ENCODE results near the gene GALNT2.

Gene GALNT2

DNA sequence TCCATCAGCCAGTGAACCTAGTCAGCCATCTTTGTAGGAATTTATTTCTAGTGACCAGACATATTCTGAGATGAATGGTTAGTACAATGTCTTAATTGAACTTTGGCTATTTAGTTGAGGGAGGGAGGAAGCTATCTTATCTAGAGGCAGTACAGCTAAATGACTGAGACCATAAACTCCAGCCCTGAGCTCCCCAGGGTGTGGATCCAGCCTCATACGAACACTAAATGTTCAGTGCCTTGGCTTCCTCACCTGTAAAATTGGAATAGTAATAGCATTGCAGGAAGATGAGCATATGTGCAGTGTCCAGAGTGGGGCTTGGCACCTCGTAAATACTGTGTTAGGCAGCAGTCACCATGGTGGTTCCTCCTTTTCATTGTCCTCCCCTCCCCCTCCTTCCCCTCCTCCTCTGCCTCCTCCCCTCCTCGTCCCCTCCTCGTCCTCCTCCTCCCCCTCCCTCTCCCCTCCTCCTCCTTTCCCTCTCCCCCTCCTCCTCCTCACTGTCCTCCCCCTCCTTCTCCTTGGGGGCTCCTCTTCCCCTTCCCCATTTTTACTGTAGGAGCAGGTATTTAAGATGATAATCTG lies 108.2 kb downstream of the GALNT2 start:
- no peak overlapping the region for H3K9ac ChIP-seq (ENCODE audit: low read depth, low read length)
- no peaks in the 10 kb centered on the region for H3K9me3 ChIP-seq (ENCODE audit: insufficient read depth, low read depth, low read length)
- no peaks in the 10 kb centered on the region for H3K27me3 ChIP-seq (ENCODE audit: insufficient read depth, low read length)
- no peak overlapping the region for H3K27ac ChIP-seq (ENCODE audit: low read length)
- peaks cover 33% of the 10 kb centered on the region for H3K4me1 ChIP-seq (ENCODE audit: insufficient read depth, low read length)
- no peak overlapping the region for H3K4me3 ChIP-seq (ENCODE audit: low read length)
- peaks cover 7% of the 10 kb centered on the region; the same call in 1 of the 2 replicates for H3K36me3 ChIP-seq (ENCODE audit: insufficient read depth, low read depth, low read length)

GRCh38 chr1:230175839-230176238 lies 108.8 kb downstream of the GALNT2 start:
- Histone ChIP-seq H3K9ac (ENCODE audit: low read depth, low read length) (no peak overlapping the region; the same call in 1 of the 2 replicates), H3K36me3 (ENCODE audit: insufficient read depth, low read depth, low read length) (peaks cover 7% of the 10 kb centered on the region; the same call in 1 of the 2 replicates), H3K9me3 (ENCODE audit: insufficient read depth, low read depth, low read length) (no peaks in the 10 kb centered on the region), H3K27me3 (ENCODE audit: insufficient read depth, low read length) (no peaks in the 10 kb centered on the region), H3K27ac (ENCODE audit: low read length) (no peak overlapping the region), H3K4me3 (ENCODE audit: low read length) (no peak overlapping the region), H3K4me1 (ENCODE audit: insufficient read depth, low read length) (peaks cover 27% of the 10 kb centered on the region)

GRCh38 chr1:230176326-230176725 lies 109.3 kb downstream of the GALNT2 start:
- Histone ChIP-seq H3K9me3 (ENCODE audit: insufficient read depth, low read depth, low read length) (no peaks in the 10 kb centered on the region), H3K27ac (ENCODE audit: low read length) (no peak overlapping the region), H3K4me1 (ENCODE audit: insufficient read depth, low read length) (peaks cover 23% of the 10 kb centered on the region), H3K27me3 (ENCODE audit: insufficient read depth, low read length) (no peaks in the 10 kb centered on the region), H3K9ac (ENCODE audit: low read depth, low read length) (no peak overlapping the region), H3K4me3 (ENCODE audit: low read length) (no peak overlapping the region), H3K36me3 (ENCODE audit: insufficient read depth, low read depth, low read length) (peaks cover 7% of the 10 kb centered on the region; the same call in 1 of the 2 replicates)

DNA sequence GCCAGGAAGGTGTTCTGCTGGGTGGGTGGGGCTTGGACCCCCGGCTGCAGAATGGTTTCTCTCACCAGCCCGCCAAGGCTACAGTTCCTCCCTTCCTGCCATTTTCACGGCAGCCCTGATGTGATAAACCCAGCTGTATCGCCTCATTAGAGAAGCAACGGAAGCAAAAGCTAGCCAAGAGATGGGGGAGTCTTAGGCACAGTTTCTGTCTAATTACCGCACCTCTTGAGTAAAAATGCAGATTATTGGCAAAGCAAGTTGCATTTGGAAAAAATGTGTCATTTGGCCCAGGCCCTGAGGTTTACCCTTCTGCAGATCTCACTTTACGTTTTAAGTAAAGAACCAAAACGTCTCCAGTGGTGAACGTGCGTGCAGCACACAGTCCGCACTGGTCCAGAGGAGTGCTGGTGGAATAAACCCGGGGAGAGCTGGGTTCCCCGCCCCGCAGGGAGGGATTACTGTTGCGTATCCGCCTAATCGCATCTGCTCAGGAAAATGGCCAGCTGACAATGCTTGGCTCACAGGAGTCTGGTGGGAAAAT lies 109.9 kb downstream of the GALNT2 start:
- peaks cover 7% of the 10 kb centered on the region; the same call in 1 of the 2 replicates for H3K36me3 ChIP-seq (ENCODE audit: insufficient read depth, low read depth, low read length)
- H3K27ac ChIP-seq (ENCODE audit: low read length): no peak overlapping the region
- H3K9ac ChIP-seq (ENCODE audit: low read depth, low read length): no peak overlapping the region; the same call in 1 of the 2 replicates
- peaks cover 23% of the 10 kb centered on the region for H3K4me1 ChIP-seq (ENCODE audit: insufficient read depth, low read length)
- no peaks in the 10 kb centered on the region for H3K27me3 ChIP-seq (ENCODE audit: insufficient read depth, low read length)
- no peaks in the 10 kb centered on the region for H3K9me3 ChIP-seq (ENCODE audit: insufficient read depth, low read depth, low read length)
- H3K4me3 ChIP-seq (ENCODE audit: low read length): no peak overlapping the region

DNA sequence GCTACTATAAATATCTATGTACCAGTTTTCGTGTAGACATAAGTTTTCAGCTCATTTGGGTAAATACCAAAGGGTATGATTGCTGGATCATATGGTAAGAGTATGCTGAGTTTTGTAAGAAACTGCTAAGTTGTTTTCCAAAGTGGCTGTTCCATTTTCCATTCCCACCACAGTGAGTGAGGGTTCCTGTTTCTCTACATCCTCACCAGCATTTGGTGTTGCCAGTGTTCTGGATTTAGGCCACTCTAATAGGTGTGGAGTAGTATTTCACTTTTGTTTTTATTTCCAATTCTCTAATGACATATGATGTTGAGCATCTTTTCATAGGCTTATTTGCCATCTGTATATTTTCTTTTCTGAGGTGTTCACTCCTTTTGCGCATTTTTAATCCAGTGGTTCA lies 112.2 kb downstream of the GALNT2 start:
- H3K27ac ChIP-seq (ENCODE audit: low read length): no peak overlapping the region
- H3K27me3 ChIP-seq (ENCODE audit: insufficient read depth, low read length): no peaks in the 10 kb centered on the region
- peaks cover 7% of the 10 kb centered on the region; the same call in 1 of the 2 replicates for H3K36me3 ChIP-seq (ENCODE audit: insufficient read depth, low read depth, low read length)
- H3K9ac ChIP-seq (ENCODE audit: low read depth, low read length): no peak overlapping the region
- H3K4me1 ChIP-seq (ENCODE audit: insufficient read depth, low read length): peaks cover 23% of the 10 kb centered on the region
- H3K9me3 ChIP-seq (ENCODE audit: insufficient read depth, low read depth, low read length): no peaks in the 10 kb centered on the region
- H3K4me3 ChIP-seq (ENCODE audit: low read length): no peak overlapping the region

- no peaks in the 10 kb centered on the region for H3K36me3 ChIP-seq (ENCODE audit: insufficient read depth, low read depth, low read length)
- H3K9ac ChIP-seq (ENCODE audit: low read depth, low read length): peak overlapping the region; percentile 51
- peak overlapping the region; percentile 18 for H3K27ac ChIP-seq (ENCODE audit: low read length)
- no peaks in the 10 kb centered on the region for H3K27me3 ChIP-seq (ENCODE audit: insufficient read depth, low read length)
- H3K4me1 ChIP-seq (ENCODE audit: insufficient read depth, low read length): peaks cover 22% of the 10 kb centered on the region
- no peaks in the 10 kb centered on the region for H3K9me3 ChIP-seq (ENCODE audit: insufficient read depth, low read depth, low read length)
- H3K4me3 ChIP-seq (ENCODE audit: low read length): 0 out of 2 replicates have a peak overlapping the region, but pooled peaks have one; percentile 10
Measured at GRCh38 chr1:230185076-230186001, 118.3 kb downstream of the GALNT2 start.

DNA sequence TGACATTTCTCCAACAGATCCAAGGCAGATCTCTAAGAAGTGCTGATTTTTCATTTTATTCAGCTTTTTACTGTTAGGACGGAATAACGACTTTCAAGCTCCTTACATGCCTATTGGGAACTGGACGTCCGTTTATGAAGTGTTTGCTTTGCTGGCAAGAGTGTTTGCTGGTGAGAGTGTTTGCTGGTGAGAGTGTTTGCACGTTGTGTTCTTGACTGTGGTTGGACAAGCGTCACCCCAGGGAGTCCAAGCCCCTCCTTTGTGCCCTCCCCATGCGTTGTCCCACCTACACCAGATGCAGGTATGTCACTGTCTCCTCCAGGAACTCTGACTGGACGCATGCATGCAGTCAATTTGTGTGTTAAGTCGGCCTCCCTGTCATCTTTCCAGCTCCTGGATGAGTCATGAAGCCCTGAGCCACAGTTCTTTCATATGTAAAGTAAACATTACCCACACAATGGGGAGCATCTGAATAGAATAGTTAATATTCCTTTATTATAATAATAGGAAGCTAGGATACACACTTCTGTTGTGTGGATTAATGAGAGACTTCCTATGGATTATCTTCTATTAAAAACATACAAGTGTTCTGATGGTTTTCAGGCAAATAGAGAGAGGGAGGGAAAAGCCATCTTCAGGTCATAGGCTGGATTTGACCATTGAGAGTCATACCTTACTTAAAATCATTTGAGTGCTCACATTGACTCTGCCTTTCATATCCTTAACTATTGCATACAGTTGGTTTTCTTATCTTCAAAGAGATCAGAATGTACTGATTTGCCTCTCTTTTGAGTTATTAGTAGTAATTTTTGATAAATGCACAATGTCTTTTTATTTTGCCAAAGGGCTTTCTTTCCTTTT lies 119.2 kb downstream of the GALNT2 start:
- Histone ChIP-seq H3K9ac (ENCODE audit: low read depth, low read length) (peak overlapping the region; percentile 51), H3K27ac (ENCODE audit: low read length) (peak overlapping the region; percentile 18)

GRCh38 chr1:230186874-230187273 lies 119.8 kb downstream of the GALNT2 start:
- H3K9me3 ChIP-seq (ENCODE audit: insufficient read depth, low read depth, low read length): no peaks in the 10 kb centered on the region
- H3K4me1 ChIP-seq (ENCODE audit: insufficient read depth, low read length): peaks cover 22% of the 10 kb centered on the region
- no peaks in the 10 kb centered on the region for H3K27me3 ChIP-seq (ENCODE audit: insufficient read depth, low read length)
- no peak overlapping the region for H3K4me3 ChIP-seq (ENCODE audit: low read length)
- H3K36me3 ChIP-seq (ENCODE audit: insufficient read depth, low read depth, low read length): no peaks in the 10 kb centered on the region
- H3K9ac ChIP-seq (ENCODE audit: low read depth, low read length): no peak overlapping the region
- no peak overlapping the region for H3K27ac ChIP-seq (ENCODE audit: low read length)

More for the DNA sequence above, 119.2 kb downstream of the GALNT2 start:
- peaks cover 22% of the 10 kb centered on the region for H3K4me1 ChIP-seq (ENCODE audit: insufficient read depth, low read length)
- no peaks in the 10 kb centered on the region for H3K36me3 ChIP-seq (ENCODE audit: insufficient read depth, low read depth, low read length)
- H3K4me3 ChIP-seq (ENCODE audit: low read length): 0 out of 2 replicates have a peak overlapping the region, but pooled peaks have one; percentile 10
- no peaks in the 10 kb centered on the region for H3K27me3 ChIP-seq (ENCODE audit: insufficient read depth, low read length)
- H3K9me3 ChIP-seq (ENCODE audit: insufficient read depth, low read depth, low read length): no peaks in the 10 kb centered on the region

DNA sequence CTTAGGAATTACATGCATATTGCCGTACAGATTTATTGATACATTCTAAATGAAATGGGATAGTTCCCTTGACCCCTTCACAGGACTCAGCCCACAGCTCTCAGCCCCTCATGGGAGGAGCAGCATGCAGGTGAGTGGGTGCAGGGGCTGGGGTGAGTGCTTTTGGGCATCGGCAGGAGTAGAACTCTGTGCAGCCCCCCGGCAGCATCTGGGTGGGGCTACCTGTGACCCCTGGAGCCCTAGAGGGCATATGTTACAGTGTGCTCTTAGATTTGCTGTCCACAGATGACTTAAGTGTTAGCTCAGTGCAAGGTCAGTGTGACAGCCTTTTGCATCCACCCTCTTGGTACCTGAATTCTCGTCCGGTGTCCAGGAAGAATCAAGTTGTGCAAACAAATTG lies 120.3 kb downstream of the GALNT2 start:
- Histone ChIP-seq H3K36me3 (ENCODE audit: insufficient read depth, low read depth, low read length) (no peaks in the 10 kb centered on the region), H3K27ac (ENCODE audit: low read length) (no peak overlapping the region), H3K4me1 (ENCODE audit: insufficient read depth, low read length) (peaks cover 22% of the 10 kb centered on the region), H3K9ac (ENCODE audit: low read depth, low read length) (no peak overlapping the region), H3K9me3 (ENCODE audit: insufficient read depth, low read depth, low read length) (no peaks in the 10 kb centered on the region), H3K27me3 (ENCODE audit: insufficient read depth, low read length) (no peaks in the 10 kb centered on the region), H3K4me3 (ENCODE audit: low read length) (no peak overlapping the region)

DNA sequence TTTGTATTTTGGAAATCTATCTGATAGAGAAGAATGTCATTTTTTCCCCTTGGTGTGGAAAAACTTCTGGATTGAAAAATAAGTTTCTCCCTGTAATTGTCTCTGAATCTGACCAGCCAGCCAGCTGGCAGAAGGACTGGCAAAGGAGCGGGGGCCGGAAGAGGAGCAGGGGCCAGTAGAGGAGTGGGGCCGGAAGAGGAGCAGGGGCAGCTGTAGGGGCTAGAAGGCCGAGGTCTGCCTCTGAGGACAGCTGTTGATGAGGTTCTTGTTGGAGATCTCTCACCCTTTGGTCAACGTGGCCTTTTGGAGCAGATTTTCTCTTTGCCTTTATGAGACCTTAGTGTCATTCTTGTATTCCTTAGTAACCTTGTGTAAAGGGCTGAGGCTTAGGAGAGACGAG lies 121.8 kb downstream of the GALNT2 start:
- Histone ChIP-seq H3K27ac (ENCODE audit: low read length) (no peak overlapping the region), H3K36me3 (ENCODE audit: insufficient read depth, low read depth, low read length) (no peaks in the 10 kb centered on the region), H3K27me3 (ENCODE audit: insufficient read depth, low read length) (no peaks in the 10 kb centered on the region), H3K4me1 (ENCODE audit: insufficient read depth, low read length) (peaks cover 26% of the 10 kb centered on the region), H3K9me3 (ENCODE audit: insufficient read depth, low read depth, low read length) (no peaks in the 10 kb centered on the region), H3K9ac (ENCODE audit: low read depth, low read length) (no peak overlapping the region), H3K4me3 (ENCODE audit: low read length) (no peak overlapping the region)

GRCh38 chr1:230189341-230189740 lies 122.3 kb downstream of the GALNT2 start:
- H3K4me1 ChIP-seq (ENCODE audit: insufficient read depth, low read length): peaks cover 26% of the 10 kb centered on the region

More at GRCh38 chr1:230189341-230189740, 122.3 kb downstream of the GALNT2 start:
- Histone ChIP-seq H3K4me3 (ENCODE audit: low read length) (no peak overlapping the region), H3K27ac (ENCODE audit: low read length) (no peak overlapping the region), H3K9ac (ENCODE audit: low read depth, low read length) (no peak overlapping the region), H3K9me3 (ENCODE audit: insufficient read depth, low read depth, low read length) (no peaks in the 10 kb centered on the region), H3K27me3 (ENCODE audit: insufficient read depth, low read length) (no peaks in the 10 kb centered on the region), H3K36me3 (ENCODE audit: insufficient read depth, low read depth, low read length) (no peaks in the 10 kb centered on the region)

Measured in iPS-20b (cell line).